GM12872 (cell line): ENCODE measurements around the gene TMEM121.

Source experiments
- TF ChIP-seq, protein P1 (sequence below): IDR thresholded peaks from 3 replicates; pipeline ENCODE4 v1.5.1; 2011; ENCODE audit warnings: low read depth, mild to moderate bottlenecking, low read length, moderate library complexity; ENCODE audit not compliant: insufficient read depth

Gene TMEM121

DNA sequence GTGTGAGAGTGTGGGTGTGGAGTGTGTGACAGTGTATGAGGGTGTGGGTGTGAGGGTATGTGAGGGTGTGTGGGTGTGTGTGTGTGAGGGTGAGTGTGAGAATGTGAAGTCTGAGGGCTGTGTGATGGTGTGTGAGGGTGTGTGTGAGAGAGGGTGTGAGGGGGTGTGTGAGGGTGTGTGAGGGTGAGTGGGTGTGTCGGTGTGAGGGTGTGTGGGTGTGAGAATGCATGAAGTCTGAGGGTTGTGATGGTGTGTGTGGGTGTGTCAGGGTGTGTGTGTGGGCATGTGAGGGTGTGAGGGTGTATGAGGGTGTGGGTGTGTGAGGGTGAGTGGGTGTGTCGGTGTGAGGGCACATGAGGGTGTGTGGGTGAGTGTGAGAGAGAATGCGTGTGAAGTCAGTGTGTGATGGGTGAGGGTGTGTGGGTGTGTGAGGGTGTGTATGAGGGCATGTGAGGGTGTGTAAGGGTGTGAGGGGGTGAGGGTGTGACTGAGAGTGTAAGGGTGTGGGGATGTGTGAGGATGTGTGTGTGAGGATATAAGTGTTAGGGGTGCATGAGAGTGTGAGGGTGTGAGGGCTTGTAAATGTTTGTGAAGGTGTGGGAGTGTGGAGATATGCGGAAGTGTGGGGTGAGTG, 36.4 kb downstream of the TMEM121 start:
- TF ChIP-seq, protein P1, sequence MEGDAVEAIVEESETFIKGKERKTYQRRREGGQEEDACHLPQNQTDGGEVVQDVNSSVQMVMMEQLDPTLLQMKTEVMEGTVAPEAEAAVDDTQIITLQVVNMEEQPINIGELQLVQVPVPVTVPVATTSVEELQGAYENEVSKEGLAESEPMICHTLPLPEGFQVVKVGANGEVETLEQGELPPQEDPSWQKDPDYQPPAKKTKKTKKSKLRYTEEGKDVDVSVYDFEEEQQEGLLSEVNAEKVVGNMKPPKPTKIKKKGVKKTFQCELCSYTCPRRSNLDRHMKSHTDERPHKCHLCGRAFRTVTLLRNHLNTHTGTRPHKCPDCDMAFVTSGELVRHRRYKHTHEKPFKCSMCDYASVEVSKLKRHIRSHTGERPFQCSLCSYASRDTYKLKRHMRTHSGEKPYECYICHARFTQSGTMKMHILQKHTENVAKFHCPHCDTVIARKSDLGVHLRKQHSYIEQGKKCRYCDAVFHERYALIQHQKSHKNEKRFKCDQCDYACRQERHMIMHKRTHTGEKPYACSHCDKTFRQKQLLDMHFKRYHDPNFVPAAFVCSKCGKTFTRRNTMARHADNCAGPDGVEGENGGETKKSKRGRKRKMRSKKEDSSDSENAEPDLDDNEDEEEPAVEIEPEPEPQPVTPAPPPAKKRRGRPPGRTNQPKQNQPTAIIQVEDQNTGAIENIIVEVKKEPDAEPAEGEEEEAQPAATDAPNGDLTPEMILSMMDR = no peak

- TF ChIP-seq, protein P1 = no peak
These were observed 37.0 kb downstream of the TMEM121 start for GRCh38 chr14:105563347-105563737.

- TF ChIP-seq, protein P1 = no peak
These were observed 42.7 kb downstream of the TMEM121 start for GRCh38 chr14:105568859-105569766.

GRCh38 chr14:105570482-105570881, 44.1 kb downstream of the TMEM121 start:
- TF ChIP-seq, protein P1 = no peak

GRCh38 chr14:105576525-105577088, 50.2 kb downstream of the TMEM121 start:
- TF ChIP-seq, protein P1 = no peak

DNA sequence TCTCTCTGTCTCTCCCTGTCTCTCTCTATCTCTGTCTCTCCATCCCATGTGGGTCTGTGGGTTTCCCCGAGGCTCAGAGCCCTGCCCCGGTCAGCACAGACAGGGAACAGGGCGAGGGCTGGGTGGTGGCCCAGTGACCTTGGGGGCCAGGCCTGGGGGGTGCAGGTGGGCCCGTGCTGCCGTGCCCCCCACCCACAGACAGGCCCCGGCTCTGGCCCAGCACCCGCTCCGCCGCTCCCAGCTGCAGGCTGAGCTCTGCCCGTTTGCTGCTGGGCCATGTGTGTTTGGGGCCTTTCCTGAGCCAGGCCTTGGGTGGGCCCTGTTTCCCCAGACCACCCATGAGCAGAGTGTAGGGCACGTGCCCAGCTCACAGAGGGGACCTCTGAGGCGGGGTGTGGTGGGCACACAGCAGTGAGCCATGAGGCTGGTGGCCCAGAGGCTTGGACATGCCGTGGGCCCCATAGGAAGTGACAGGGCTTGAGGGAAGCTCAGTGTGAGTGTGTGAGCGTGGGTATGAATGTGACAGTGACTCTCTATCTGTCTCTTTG, 51.0 kb downstream of the TMEM121 start:
- TF ChIP-seq, protein P1 = no peak

DNA sequence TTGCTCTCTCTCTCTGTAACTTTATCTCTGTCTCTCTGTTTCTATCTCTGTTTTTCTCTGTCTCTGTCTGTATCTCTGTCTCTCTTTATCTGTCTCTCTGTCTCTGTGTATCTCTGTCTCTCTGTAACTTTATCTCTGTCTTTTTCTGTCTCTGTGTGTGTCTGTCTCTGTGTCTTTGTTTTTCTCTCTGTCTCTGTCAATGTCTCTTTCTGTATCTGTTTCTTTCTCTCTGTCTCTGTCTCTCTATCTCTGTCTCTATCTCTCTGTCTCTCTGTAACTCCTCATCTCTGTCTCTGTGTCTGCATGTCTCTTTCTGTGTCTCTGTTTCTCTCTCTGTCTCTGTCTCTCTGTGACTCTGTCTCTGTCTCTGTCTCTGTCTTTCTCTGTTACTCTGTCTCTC, 51.7 kb downstream of the TMEM121 start:
- TF ChIP-seq, protein P1 = no peak
